PC-3 (cell line): Measurements from ENCODE around the gene ENHO. TPM values are rescaled to one million over a fixed set of nuclear protein-coding genes. Genes with fewer than 3 reads are reported as not detected.

Source experiments
- ATAC-seq: fragments of 200-7000 bp; cut with Tn5 transposase; 2 replicates; pipeline ENCODE4 v1.9.1; 2020; ENCODE audit warnings: mild to moderate bottlenecking, moderate library complexity
- BruUV-seq: library from RNA; stranded (reverse); fragments of 400-500 nt; replicated peaks from 2 replicates; lab custom pipeline; 2021; lab: Mats Ljungman, UMichigan
- CTCF ChIA-PET: fragments of 300-600 bp; sonication (Branson Sonifier 250); formaldehyde crosslinking; loops from one replicate; lab custom pipeline; 2022; ENCODE audit warnings: antibody characterized with exemption; lab: Charles Lee
- POLR2A ChIA-PET: fragments of 300-600 bp; sonication (Branson Sonifier 250); formaldehyde crosslinking; loops from one replicate; lab custom pipeline; 2022; ENCODE audit warnings: antibody characterized with exemption; ENCODE audit not compliant: unreplicated experiment; lab: Charles Lee
- DNase-seq: peaks from one replicate; pipeline ENCODE4 v3.0.0-alpha.2; 2015
- H2AFZ ChIP-seq: fragments of 300-600 bp; sonication (generic); 2 replicates; pipeline ENCODE4 v1.6.0; 2016; ENCODE audit warnings: antibody characterized with exemption, low read length
- H3F3A ChIP-seq: fragments of 300-600 bp; sonication (generic); one replicate; pipeline ENCODE4 v1.6.0; 2017; ENCODE audit warnings: antibody characterized with exemption, low read length, control low read depth, mild to moderate bottlenecking; ENCODE audit not compliant: unreplicated experiment
- H3K27ac ChIP-seq: fragments of 300-600 bp; sonication (generic); 2 replicates; pipeline ENCODE4 v1.5.1; 2016; ENCODE audit warnings: mild to moderate bottlenecking, low read length
- H3K27me3 ChIP-seq: fragments of 300-600 bp; sonication (generic); 2 replicates; pipeline ENCODE4 v1.6.1; 2016; ENCODE audit warnings: low read length, mixed read lengths
- H3K36me3 ChIP-seq: fragments of 300-600 bp; sonication (generic); 2 replicates; pipeline ENCODE4 v1.6.1; 2016; ENCODE audit warnings: low read depth, mixed run types, low read length, mixed read lengths
- H3K4me1 ChIP-seq: fragments of 300-600 bp; sonication (generic); 2 replicates; pipeline ENCODE4 v1.5.1; 2016; ENCODE audit warnings: low read length; ENCODE audit not compliant: insufficient read depth
- H3K4me2 ChIP-seq: fragments of 300-600 bp; sonication (generic); 2 replicates; pipeline ENCODE4 v1.6.0; 2016; ENCODE audit warnings: low read length
- H3K4me3 ChIP-seq: fragments of 300-600 bp; sonication (generic); 2 replicates; pipeline ENCODE4 v1.5.1; 2016; ENCODE audit warnings: mild to moderate bottlenecking, low read length, mixed read lengths
- H3K79me2 ChIP-seq: fragments of 300-600 bp; sonication (generic); 2 replicates; pipeline ENCODE4 v1.6.1; 2017; ENCODE audit warnings: low read length, mixed read lengths
- H3K9ac ChIP-seq: fragments of 300-600 bp; sonication (generic); 2 replicates; pipeline ENCODE4 v1.6.0; 2016; ENCODE audit warnings: mild to moderate bottlenecking, low read length
- H3K9me2 ChIP-seq: fragments of 300-600 bp; sonication (generic); replicated peaks from 2 replicates; pipeline ENCODE4 v1.6.1; 2016; ENCODE audit warnings: mixed run types, low read length, mixed read lengths
- H3K9me3 ChIP-seq: fragments of 300-600 bp; sonication (generic); 2 replicates; pipeline ENCODE4 v1.6.1; 2016; ENCODE audit warnings: low read length, mixed read lengths
- H4K20me1 ChIP-seq: fragments of 300-600 bp; sonication (generic); 2 replicates; pipeline ENCODE4 v1.6.1; 2016; ENCODE audit warnings: low read length, mixed read lengths
- EZH2 ChIP-seq: fragments of 300-600 bp; sonication (generic); IDR thresholded peaks from one replicate; pipeline ENCODE4 v1.6.1; 2017; ENCODE audit warnings: antibody characterized with exemption, mild to moderate bottlenecking, low read length; ENCODE audit not compliant: unreplicated experiment
- EZH2phosphoT487 ChIP-seq: fragments of 300-600 bp; sonication (generic); IDR thresholded peaks from 2 replicates; pipeline ENCODE4 v1.6.1; 2018; ENCODE audit warnings: mild to moderate bottlenecking, antibody characterized with exemption, low read length, borderline replicate concordance
- intact Hi-C: fragments of 100-400 bp; cut with micrococcal nuclease; formaldehyde crosslinking; loops from 2 replicates; pipeline ENCODE4 v1.9.0; 2023
- total RNA-seq: library from RNA; depleted of rRNA; stranded (reverse); fragments of >200 nt; gene quantifications from 2 replicates; pipeline ENCODE4 v1.2.3, GENCODE V29; 2014
- TF ChIP-seq, protein P1 (sequence below): fragments of 300-600 bp; sonication (generic); conservative IDR thresholded peaks from 2 replicates; pipeline ENCODE4 v1.5.1; 2017; ENCODE audit warnings: antibody characterized with exemption, low read depth, mild to moderate bottlenecking, low read length

The ENHO gene
- total RNA-seq, 1 experiment from 2014 or later: 1.3 TPM

DNA sequence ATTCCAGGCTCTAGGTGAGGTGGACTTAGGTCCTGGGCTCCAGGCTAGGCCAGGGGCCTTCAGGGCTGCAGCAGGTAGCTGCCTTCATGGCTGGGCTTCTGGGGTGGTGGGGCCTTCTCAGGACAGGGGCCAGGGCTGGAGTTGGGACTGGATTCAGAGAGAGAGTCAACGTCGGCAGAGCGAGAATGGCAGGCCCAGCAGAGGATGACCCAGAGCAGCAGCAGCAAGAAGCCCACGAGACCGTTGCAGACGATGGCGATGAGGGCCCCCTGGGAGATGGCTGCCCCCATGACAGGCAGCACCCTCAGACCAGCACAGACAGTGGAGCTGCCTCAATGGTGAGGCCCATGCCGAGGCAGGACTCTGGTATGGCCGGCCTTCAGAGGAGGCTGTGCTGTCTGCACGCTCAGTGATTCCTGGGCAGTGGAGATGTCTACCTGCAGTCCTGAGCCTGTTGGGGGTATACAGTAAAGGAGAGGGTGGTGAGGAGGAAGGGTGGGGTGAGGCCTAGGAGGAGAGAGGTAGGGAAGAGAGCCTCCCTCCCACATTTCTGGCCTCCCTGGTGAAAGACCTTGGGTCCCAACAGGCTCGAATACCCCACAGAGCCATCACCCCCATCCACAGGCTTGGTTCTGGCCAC, 1.3 kb downstream of the ENHO start:
- CTCF ChIA-PET: no interaction called here

DNA sequence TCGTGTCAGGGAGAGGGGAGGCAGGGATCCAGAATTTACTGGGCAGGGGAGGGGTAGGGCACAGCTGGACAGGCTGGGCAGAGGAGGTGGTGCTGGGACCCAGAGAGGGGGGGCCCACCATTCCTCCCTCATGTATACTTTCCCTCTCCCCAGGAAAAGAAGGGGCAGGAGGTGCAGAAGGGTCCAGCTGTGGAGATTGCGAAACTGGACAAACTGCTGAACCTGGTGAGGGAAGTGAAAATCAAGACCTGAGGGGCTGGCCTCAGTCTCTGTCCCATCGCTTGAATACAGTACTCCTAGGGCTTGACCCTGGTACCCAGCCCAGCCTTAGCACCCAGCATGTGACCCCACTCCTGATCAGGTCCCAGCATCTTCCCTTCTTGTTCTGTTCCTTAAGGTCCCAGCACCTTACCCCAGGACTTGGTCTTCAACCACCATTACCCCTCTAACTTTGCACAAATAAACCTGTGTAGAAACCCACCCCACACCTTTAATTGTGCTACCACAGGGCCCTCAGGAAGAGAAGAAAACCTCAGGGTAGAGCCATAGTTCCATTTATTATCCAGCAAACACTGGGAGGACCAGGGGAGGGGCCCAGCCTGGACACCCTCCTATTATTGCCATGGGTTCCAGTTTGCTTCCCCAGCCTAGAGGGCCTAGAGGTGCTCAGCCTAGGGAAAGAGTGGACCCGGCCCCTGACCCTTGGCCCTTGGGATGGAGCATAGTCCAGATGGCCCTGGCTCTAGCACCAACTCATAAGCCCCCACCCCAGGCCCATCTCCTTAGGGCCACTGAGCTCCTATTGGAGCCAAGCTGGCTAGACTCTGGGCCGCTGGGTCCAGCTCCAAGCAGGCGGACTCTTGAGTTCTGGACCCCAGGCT, 2.0 kb downstream of the ENHO start:
- TF ChIP-seq EZH2phosphoT487: no peak
- TF ChIP-seq EZH2: no peak
- TF ChIP-seq, protein P1, sequence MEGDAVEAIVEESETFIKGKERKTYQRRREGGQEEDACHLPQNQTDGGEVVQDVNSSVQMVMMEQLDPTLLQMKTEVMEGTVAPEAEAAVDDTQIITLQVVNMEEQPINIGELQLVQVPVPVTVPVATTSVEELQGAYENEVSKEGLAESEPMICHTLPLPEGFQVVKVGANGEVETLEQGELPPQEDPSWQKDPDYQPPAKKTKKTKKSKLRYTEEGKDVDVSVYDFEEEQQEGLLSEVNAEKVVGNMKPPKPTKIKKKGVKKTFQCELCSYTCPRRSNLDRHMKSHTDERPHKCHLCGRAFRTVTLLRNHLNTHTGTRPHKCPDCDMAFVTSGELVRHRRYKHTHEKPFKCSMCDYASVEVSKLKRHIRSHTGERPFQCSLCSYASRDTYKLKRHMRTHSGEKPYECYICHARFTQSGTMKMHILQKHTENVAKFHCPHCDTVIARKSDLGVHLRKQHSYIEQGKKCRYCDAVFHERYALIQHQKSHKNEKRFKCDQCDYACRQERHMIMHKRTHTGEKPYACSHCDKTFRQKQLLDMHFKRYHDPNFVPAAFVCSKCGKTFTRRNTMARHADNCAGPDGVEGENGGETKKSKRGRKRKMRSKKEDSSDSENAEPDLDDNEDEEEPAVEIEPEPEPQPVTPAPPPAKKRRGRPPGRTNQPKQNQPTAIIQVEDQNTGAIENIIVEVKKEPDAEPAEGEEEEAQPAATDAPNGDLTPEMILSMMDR: no peak
- ChIA-PET CTCF (no interaction called here), POLR2A (no interaction called here)
- Histone ChIP-seq H3K4me3 (no peak overlapping the region), H3K4me2 (no peak overlapping the region), H4K20me1 (no peaks in the 10 kb centered on the region), H3K79me2 (no peaks in the 10 kb centered on the region), H3K36me3 (no peaks in the 10 kb centered on the region), H3K9ac (no peak overlapping the region), H3F3A (no peaks in the 10 kb centered on the region), H3K27me3 (no peaks in the 10 kb centered on the region), H3K9me3 (no peaks in the 10 kb centered on the region), H3K27ac (no peak overlapping the region), H3K4me1 (peaks cover 3% of the 10 kb centered on the region; the same call in 1 of the 2 replicates), H2AFZ (no peak overlapping the region), H3K9me2 (no peaks in the 10 kb centered on the region)
- no TSS peak for BruUV-seq
- no peak for DNase-seq
- intact Hi-C loops: no loop called here
- ATAC-seq: no peak

More for the DNA sequence above, 1.3 kb downstream of the ENHO start:
- Histone ChIP-seq H3K4me1 (peaks cover 3% of the 10 kb centered on the region; the same call in 1 of the 2 replicates), H3K9me3 (no peaks in the 10 kb centered on the region), H3K4me2 (no peak overlapping the region), H2AFZ (no peak overlapping the region), H3K36me3 (no peaks in the 10 kb centered on the region), H3K4me3 (no peak overlapping the region), H3K9ac (no peak overlapping the region), H3F3A (no peaks in the 10 kb centered on the region), H3K27me3 (no peaks in the 10 kb centered on the region), H3K9me2 (no peaks in the 10 kb centered on the region), H3K27ac (no peak overlapping the region), H3K79me2 (no peaks in the 10 kb centered on the region), H4K20me1 (no peaks in the 10 kb centered on the region)
- ATAC-seq: no peak
- no peak for DNase-seq
- intact Hi-C loops: no loop called here
- no TSS peak for BruUV-seq
- POLR2A ChIA-PET: no interaction called here
- TF ChIP-seq EZH2phosphoT487 (no peak), EZH2 (no peak)
- TF ChIP-seq, protein P1: no peak
